Natural killer cell treated with Interleukin-12 subunit alpha and Interleukin-12 subunit beta and Interleukin-15 and Interleukin-18, amount 100 ng/mL, for 72 hours (primary cell): ENCODE data around the gene PAQR4. TPM values are rescaled to one million over a fixed set of nuclear protein-coding genes. Genes with fewer than 3 reads are reported as not detected.
"Not testable (repeated sequence)": the region's sequence is repeated elsewhere in the genome, so short reads cannot be mapped to it uniquely, and the experiment has no call there.

Experiments
- ATAC-seq, 2 donors: fragments of 150-1000 bp; cut with Tn5 transposase in 1 of 2; sonication (Bioruptor Pico), chemical (Tn5 transposase) in 1 of 2; 2 replicates each; pipeline ENCODE4 v1.10.0; 2021
- DNase-seq: peaks from one replicate; pipeline ENCODE4 v3.0.0; 2022; ENCODE audit warnings: low spot score
- H3K27ac Mint-ChIP-seq, 2 donors: 1 replicate in 1 of 2; 2 replicates in 1 of 2; pipeline ENCODE4 v1.8.0; 2022; ENCODE audit warnings: mixed read lengths in 2 of 2, mild to moderate bottlenecking in 1 of 2, moderate library complexity in 1 of 2
- H3K27me3 Mint-ChIP-seq, 2 donors: 1 replicate in 1 of 2; 2 replicates in 1 of 2; pipeline ENCODE4 v1.8.0; 2022; ENCODE audit warnings: mixed read lengths in 2 of 2
- H3K36me3 Mint-ChIP-seq: one replicate; pipeline ENCODE4 v1.8.0; 2022; ENCODE audit warnings: mixed read lengths
- H3K4me1 Mint-ChIP-seq, 2 donors: 1 replicate in 1 of 2; 2 replicates in 1 of 2; pipeline ENCODE4 v1.8.0; 2022; ENCODE audit warnings: low read depth in 2 of 2, mixed read lengths in 2 of 2, mild to moderate bottlenecking in 1 of 2
- H3K4me3 Mint-ChIP-seq: one replicate; pipeline ENCODE4 v1.8.0; 2022; ENCODE audit warnings: mixed read lengths
- H3K9me3 Mint-ChIP-seq: 2 replicates; pipeline ENCODE4 v1.8.0; 2022; ENCODE audit warnings: mixed read lengths
- total RNA-seq, 2 donors: library from RNA; stranded (reverse); gene quantifications; one replicate each; pipeline ENCODE4 v1.2.3, GENCODE V29; 2022

PAQR4 gene
- total RNA-seq, 2 donors from 2014 or later = 19.7 to 39.1 TPM

DNA sequence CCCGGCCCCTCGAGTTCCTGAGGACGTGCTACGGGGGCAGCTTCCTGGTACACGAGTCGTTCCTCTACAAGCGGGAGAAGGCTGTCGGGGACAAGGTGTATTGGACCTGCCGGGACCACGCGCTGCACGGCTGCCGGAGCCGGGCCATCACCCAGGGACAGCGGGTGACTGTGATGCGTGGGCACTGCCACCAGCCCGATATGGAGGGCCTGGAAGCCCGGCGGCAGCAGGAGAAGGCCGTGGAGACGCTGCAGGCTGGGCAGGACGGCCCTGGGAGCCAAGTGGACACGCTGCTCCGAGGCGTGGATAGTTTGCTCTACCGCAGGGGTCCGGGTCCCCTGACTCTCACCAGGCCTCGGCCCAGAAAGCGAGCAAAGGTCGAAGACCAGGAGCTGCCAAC, 36.0 kb upstream of the PAQR4 start:
- Mint-ChIP-seq H3K27me3 (no peaks in the 10 kb centered on the region), H3K4me1 (no peaks in the 10 kb centered on the region), H3K9me3 (no peaks in the 10 kb centered on the region), H3K4me3 (no peak overlapping the region), H3K27ac (no peak overlapping the region), H3K36me3 (peaks cover 6% of the 10 kb centered on the region)
- no peak for ATAC-seq
- no peak for DNase-seq

DNA sequence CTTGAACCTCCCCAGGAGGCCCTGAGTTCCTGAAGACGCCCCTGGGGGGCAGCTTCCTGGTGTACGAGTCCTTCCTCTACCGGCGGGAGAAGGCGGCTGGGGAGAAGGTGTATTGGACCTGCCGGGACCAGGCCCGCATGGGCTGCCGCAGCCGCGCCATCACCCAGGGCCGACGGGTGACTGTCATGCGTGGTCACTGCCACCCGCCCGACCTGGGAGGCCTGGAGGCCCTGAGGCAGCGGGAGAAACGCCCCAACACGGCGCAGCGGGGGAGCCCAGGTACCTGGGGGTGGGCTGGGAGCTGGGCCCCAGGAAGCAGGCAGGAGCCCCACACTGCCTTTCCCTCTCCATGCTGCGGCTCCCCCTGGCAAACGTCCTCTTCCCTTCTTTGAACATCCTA, 35.4 kb upstream of the PAQR4 start:
- H3K27ac Mint-ChIP-seq = no peak overlapping the region
- H3K27me3 Mint-ChIP-seq = no peaks in the 10 kb centered on the region
- no peaks in the 10 kb centered on the region for H3K9me3 Mint-ChIP-seq
- H3K36me3 Mint-ChIP-seq = peaks cover 6% of the 10 kb centered on the region
- H3K4me3 Mint-ChIP-seq = no peak overlapping the region
- DNase-seq = no peak
- peak in 1 of 2 donors; percentile 6 for ATAC-seq
- H3K4me1 Mint-ChIP-seq = no peaks in the 10 kb centered on the region

DNA sequence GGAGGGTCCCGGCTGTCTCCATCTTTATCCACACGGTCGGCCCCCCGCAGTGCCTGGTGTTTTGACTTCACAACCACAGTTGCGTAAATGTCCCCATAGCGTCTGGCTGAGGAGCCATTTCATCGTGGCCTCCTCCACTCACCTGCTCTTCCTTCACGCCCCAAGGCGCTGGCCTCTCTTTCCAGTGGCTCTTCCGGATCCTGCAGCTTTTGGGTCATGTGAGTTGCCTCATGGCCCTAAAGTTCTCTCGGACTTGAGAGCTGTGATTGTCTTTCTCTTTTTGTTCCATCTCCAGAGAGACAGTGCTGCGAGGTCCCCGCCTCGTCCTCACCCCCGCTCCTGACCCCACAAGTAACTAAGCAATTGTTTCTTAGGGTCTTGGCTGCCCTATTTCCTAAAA, 34.7 kb upstream of the PAQR4 start:
- ATAC-seq = no peak
- peaks cover 6% of the 10 kb centered on the region for H3K36me3 Mint-ChIP-seq
- H3K9me3 Mint-ChIP-seq = no peaks in the 10 kb centered on the region
- DNase-seq = no peak
- H3K4me1 Mint-ChIP-seq = no peaks in the 10 kb centered on the region
- no peak overlapping the region for H3K27ac Mint-ChIP-seq
- H3K27me3 Mint-ChIP-seq = no peaks in the 10 kb centered on the region
- H3K4me3 Mint-ChIP-seq = no peak overlapping the region

DNA sequence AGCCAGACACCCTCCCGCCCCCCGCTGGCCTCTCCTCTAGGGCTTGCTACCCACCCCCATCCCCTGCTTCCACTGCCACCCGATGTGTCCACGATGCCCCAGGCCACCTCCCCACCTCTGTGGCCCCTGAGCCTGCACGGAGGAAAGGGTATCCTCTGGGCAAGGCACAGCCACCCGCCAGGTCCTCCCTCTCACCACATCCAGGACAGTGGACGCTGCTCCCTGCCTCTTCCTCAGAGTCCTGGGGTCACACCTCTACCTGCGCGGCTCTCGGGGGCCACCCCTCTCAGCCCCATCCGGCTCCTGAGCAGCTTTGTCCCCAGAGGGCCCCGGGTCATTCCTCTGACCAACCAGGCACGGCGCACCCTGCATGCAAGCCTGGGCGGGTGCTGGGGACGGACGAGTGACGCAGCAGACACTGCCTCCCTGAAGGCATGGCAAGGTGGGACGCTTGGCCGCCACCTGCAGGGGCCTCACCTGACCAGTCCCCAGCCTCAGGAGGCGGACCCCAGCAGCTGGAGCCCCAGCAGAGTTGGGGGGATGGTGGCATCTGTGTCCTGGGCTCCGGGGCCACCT, 32.6 kb upstream of the PAQR4 start:
- ATAC-seq (no peak), DNase-seq (no peak)
- H3K36me3 Mint-ChIP-seq = peaks cover 6% of the 10 kb centered on the region
- H3K4me1 Mint-ChIP-seq = no peaks in the 10 kb centered on the region
- no peaks in the 10 kb centered on the region for H3K27me3 Mint-ChIP-seq
- no peak overlapping the region for H3K4me3 Mint-ChIP-seq
- H3K27ac Mint-ChIP-seq = no peak overlapping the region
- no peaks in the 10 kb centered on the region for H3K9me3 Mint-ChIP-seq

DNA sequence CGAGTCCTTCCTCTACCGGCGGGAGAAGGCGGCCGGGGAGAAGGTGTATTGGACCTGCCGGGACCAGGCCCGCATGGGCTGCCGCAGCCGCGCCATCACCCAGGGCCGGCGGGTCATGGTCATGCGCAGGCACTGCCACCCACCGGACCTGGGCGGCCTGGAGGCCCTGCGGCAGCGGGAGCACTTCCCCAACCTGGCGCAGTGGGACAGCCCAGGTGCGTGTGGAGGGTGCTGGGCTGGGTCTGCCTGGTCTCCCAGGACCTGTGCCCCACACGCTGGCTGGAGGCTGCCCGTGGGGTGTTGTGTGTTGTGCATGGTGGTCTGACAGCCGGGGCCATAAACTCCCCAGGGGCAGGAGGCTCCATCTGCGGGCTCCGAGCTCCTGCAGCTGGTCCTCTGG, 32.0 kb upstream of the PAQR4 start:
- Mint-ChIP-seq H3K36me3 (peaks cover 6% of the 10 kb centered on the region), H3K27me3 (no peaks in the 10 kb centered on the region), H3K9me3 (no peaks in the 10 kb centered on the region), H3K27ac (no peak overlapping the region), H3K4me1 (no peaks in the 10 kb centered on the region), H3K4me3 (no peak overlapping the region)
- ATAC-seq (no peak), DNase-seq (no peak)

DNA sequence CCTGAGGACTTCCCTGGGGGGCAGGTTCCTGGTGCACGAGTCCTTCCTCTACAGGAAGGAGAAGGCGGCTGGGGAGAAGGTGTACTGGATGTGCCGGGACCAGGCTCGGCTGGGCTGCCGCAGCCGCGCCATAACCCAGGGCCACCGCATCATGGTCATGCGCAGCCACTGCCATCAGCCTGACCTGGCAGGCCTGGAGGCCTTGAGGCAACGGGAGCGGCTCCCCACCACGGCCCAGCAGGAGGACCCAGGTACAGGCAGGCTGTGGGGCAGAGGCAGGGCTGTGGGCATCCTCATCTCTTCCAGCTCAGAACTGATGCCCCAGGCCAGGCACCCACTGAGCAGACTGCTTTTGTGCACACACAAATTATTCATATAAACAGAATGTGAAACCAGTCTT, 30.9 kb upstream of the PAQR4 start:
- DNase-seq = no peak
- Mint-ChIP-seq H3K4me3 (no peak overlapping the region), H3K36me3 (peaks cover 6% of the 10 kb centered on the region), H3K9me3 (no peaks in the 10 kb centered on the region), H3K27ac (no peak overlapping the region), H3K27me3 (no peaks in the 10 kb centered on the region), H3K4me1 (no peaks in the 10 kb centered on the region)
- no peak for ATAC-seq

DNA sequence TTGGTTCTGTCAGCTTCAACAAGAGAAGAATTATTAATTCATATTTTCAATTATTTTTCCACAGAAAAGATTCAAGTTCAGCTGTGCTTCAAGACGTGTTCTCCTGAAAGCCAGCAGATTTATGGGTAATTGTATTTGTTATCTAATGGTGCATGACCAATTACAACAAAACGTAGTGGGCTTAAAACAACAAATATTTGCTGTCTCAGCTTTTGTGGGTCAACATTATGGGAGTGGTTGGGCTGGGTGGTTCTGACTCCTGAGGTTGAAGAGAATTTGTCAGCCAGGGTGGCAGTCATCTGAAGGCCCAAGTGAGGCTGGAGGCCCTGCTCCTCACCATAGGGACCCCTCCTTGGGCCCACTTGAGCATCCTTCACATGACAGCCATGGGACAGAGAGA, 29.2 kb upstream of the PAQR4 start:
- Mint-ChIP-seq H3K4me1 (no peaks in the 10 kb centered on the region), H3K27me3 (no peaks in the 10 kb centered on the region), H3K27ac (no peak overlapping the region), H3K4me3 (no peak overlapping the region), H3K36me3 (no peaks in the 10 kb centered on the region), H3K9me3 (no peaks in the 10 kb centered on the region)
- ATAC-seq (no peak), DNase-seq (no peak)

DNA sequence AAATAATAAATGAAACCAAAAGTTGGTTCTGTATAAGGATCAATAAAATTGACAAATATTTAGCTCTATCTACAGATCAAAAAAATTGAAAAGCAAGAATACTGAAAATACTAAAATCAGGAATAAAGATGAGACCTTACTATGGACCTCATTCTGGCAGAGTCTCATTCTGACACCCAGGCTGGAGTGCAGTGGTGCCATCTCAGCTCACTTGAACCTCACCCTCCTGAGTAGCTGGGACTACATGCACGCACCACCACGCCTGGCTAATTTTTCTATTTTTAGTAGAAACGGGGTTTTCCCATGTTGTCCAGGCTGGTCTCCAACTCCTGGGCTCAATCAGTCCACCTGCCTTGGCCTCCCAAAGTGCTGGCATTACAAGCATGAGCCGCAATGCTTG, 27.1 kb upstream of the PAQR4 start:
- Mint-ChIP-seq H3K27ac (no peak overlapping the region), H3K4me1 (no peaks in the 10 kb centered on the region), H3K9me3 (no peaks in the 10 kb centered on the region), H3K36me3 (no peaks in the 10 kb centered on the region), H3K4me3 (no peak overlapping the region), H3K27me3 (no peaks in the 10 kb centered on the region)
- no peak for ATAC-seq
- no peak for DNase-seq

DNA sequence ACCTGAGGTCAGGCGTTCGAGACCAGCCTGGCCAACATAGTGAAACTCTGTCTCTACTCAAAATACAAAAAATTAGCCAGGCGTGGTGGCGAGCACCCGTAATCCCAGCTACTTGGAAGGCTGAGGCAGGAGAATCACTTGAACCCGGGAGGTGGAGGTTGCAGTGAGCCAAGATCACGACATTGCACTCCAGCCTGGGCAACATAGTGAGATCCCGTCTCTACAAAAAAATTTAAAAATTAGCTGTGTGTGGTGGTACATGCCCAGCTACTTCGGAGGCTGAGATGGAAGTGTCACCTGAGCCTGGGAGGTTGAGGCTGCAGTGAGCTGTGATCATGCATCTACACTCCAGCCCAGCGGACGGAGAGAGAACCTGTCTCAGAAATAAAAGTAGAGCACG, 25.4 kb upstream of the PAQR4 start:
- not testable (repeated sequence) for DNase-seq, H3K27ac Mint-ChIP-seq, H3K27me3 Mint-ChIP-seq, H3K4me1 Mint-ChIP-seq, H3K36me3 Mint-ChIP-seq, ATAC-seq, H3K9me3 Mint-ChIP-seq, H3K4me3 Mint-ChIP-seq

DNA sequence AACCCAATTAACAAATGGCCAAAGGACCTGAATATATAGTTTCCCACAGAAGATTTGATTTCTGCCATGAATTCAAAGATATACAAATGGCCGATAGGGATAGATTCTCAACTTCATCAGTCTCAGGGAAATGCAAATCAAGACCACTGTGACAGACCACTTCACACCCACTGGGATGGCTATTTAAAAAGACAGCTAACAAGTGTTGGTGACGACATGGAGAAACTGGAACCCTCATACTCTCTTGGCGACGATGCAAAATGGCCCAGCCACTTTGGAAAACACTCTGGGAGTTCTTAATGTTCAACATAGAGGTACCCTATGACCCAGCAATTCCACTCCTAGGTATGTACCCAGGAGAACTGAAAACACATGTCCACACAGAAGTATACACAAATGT, 22.5 kb upstream of the PAQR4 start:
- H3K9me3 Mint-ChIP-seq = no peaks in the 10 kb centered on the region
- ATAC-seq = no peak
- DNase-seq = no peak
- H3K27me3 Mint-ChIP-seq = no peaks in the 10 kb centered on the region
- no peaks in the 10 kb centered on the region for H3K4me1 Mint-ChIP-seq
- no peak overlapping the region for H3K4me3 Mint-ChIP-seq
- no peak overlapping the region for H3K27ac Mint-ChIP-seq
- H3K36me3 Mint-ChIP-seq = no peaks in the 10 kb centered on the region

DNA sequence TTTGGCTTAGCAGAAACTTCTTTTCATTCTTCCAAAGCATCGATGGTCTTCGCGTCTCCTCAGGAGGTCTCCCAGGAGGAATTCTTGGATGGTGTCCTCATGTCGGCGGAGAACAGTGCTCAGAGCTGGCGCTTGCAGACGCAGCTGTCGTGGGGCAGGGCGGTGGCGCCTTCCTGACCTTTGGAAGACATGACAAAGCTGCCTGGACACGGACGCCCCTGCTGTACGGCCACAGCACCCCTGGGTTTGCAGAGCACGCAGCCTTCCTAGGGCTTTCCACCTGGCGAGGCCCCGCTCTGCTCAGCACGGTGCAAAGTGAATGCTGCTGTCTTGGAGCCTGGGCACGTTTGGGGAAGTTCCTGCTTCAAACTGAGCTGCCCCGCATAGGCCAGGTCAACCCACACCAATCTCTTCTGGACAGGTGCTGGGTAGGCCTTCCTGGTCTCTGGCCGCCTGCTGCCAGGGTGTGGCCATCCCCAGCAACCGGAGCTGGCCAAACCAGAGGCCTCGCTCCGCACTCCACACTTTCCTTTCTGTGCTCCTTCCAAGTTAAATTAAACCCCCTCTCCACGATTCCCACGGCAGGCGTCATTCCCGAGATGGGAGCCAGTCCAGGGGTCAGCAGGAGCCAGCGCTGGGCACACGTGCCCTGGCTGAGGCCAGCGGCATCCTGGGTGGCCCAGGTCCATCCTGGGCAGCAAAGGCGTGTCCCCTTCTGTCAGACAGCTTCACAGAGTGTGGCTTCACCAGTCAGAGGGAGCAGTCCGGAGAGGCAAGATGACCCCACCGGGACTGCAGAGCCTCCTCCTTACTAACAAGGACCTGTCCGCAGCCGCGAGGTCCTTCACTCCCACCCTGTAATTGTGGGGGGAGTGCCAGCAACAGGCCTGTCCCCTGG, 20.1 kb upstream of the PAQR4 start:
- Mint-ChIP-seq H3K9me3 (no peaks in the 10 kb centered on the region), H3K27ac (no peak overlapping the region), H3K4me3 (no peak overlapping the region), H3K36me3 (no peaks in the 10 kb centered on the region), H3K27me3 (no peaks in the 10 kb centered on the region), H3K4me1 (no peaks in the 10 kb centered on the region)
- ATAC-seq (peak in 1 of 2 donors; percentile 25), DNase-seq (peak; percentile 23)

DNA sequence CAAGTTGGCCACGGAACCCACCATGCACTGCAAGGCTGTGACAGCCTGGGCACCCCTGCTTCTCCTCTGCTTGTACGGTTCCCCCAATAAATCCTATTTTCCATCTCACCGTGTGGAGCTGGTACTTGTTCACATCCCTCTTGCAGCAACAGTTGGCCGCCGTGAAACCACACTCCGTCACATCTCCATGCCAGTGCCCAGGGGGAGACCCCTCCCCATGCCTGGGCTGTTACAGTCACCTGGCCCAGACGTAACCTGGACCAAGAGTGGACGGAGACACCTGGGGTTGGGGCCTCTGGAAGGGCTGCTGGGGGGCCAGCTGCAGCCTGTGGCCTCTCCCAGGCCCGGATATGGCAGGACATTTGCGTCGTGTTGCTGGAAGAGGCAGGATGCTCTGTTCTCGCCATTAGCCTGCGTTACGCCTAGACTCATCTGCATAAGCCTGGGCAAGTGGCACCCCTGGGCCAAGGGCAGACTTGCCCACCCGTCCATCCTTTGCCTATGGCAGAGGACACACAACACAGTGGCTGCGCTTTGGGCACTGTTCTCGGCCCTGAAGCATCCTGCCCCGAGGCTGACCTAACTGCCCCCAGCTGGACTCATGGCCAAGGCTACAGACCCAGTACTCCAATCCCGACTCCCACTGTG, 19.3 kb upstream of the PAQR4 start:
- H3K4me3 Mint-ChIP-seq = no peak overlapping the region
- H3K4me1 Mint-ChIP-seq = no peaks in the 10 kb centered on the region
- DNase-seq (no peak), ATAC-seq (no peak)
- H3K27me3 Mint-ChIP-seq = no peaks in the 10 kb centered on the region
- no peaks in the 10 kb centered on the region for H3K36me3 Mint-ChIP-seq
- no peak overlapping the region for H3K27ac Mint-ChIP-seq
- no peaks in the 10 kb centered on the region for H3K9me3 Mint-ChIP-seq

DNA sequence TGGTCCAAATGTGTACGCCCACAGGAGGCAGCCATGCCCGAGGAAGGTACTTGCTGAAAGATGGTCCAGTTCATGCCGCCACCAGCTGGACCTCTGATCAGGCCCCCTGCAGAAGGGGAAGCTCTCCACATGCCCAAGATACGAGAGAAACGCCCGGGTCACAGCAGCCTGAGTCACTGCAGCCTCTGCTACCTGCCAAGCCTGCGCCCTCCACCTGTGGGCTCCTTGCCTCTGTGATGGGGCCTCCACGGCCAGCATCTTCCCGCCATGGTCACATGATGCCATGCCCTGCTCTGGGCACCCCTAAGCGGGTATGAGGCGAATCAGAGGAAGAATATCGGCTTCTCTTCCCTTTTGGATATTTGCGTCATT, 18.8 kb upstream of the PAQR4 start:
- H3K4me1 Mint-ChIP-seq = no peaks in the 10 kb centered on the region
- no peaks in the 10 kb centered on the region for H3K36me3 Mint-ChIP-seq
- H3K4me3 Mint-ChIP-seq = no peak overlapping the region
- no peak overlapping the region for H3K27ac Mint-ChIP-seq
- DNase-seq (no peak), ATAC-seq (no peak)
- no peaks in the 10 kb centered on the region for H3K27me3 Mint-ChIP-seq
- H3K9me3 Mint-ChIP-seq = no peaks in the 10 kb centered on the region

DNA sequence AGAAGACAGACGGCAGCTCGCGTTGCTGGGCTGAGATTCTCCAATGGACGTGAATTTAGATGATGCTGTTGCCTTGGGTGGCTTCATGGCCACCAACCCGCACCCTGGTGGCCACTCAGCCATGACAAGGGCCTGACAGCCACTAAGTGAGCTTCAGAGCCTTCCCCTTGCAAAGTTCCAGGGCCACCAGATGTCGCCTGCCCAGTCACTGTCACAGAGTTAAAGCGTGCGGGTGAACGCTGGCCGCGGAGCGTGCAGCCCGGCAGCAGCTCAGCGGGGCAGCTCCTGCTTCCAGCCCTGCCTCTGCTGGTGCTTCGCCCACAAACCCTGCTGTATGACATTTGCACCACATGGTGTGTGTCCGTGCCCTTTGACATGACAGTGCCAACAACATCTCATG, 18.4 kb upstream of the PAQR4 start:
- DNase-seq = no peak
- no peaks in the 10 kb centered on the region for H3K36me3 Mint-ChIP-seq

More for the DNA sequence above, 18.4 kb upstream of the PAQR4 start:
- Mint-ChIP-seq H3K27me3 (no peaks in the 10 kb centered on the region), H3K4me3 (no peak overlapping the region), H3K27ac (no peak overlapping the region), H3K4me1 (no peaks in the 10 kb centered on the region), H3K9me3 (no peaks in the 10 kb centered on the region)
- ATAC-seq = no peak
